GM19239 (cell line): ENCODE results near the gene SLC39A13.
A peak's percentile ranks its signal among the peaks of the same experiment; 100 is the strongest.

Experiments
- DNase-seq: peaks from one replicate; pipeline ENCODE4 v3.0.0; 2011; ENCODE audit warnings: low spot score; ENCODE audit not compliant: insufficient read length
- FAIRE-seq: peaks from 2 replicates; lab custom pipeline; 2011; peaks lifted over from hg19 to GRCh38; lab: Jason Lieb, UNC

The SLC39A13 gene

DNA sequence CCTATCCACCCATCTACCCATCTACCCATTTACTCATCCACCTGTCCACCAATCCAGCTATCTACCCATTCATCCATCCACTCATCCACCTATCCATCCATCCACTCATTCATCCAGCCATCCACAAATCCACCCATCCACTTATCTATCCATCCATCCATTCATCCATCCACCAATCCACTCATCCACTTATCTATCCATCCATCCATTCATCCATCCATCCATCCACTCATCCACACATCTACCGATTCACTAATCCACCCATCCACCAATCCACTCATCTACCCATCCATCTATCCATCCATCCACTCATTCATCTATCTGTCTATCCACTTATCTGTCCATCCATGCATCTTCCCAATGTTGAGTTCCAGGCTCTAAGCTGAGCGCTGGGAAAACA lies 28.3 kb upstream of the SLC39A13 start:
- DNase-seq, result no peak
- no peak for FAIRE-seq

DNA sequence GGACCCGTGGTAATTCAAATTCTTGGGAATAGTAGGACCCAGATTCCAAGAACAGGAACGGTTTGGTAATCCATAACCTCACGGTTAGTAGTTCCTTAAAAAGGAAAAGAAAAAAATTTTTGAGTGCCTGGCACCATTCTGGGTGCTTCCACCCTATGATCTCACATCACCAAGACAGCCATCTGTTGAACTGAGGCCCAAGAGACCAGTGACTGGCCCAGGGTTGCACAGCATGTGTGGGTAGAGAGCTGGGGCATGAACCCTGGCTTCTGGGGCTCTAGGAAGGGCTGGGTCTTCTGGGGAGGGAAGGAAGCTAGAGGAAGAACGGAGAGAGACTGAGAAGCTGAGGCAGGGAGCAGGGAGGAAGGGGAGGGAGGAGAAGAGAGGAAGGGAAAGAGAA lies 25.3 kb upstream of the SLC39A13 start:
- no peak for DNase-seq
- no peak for FAIRE-seq

DNA sequence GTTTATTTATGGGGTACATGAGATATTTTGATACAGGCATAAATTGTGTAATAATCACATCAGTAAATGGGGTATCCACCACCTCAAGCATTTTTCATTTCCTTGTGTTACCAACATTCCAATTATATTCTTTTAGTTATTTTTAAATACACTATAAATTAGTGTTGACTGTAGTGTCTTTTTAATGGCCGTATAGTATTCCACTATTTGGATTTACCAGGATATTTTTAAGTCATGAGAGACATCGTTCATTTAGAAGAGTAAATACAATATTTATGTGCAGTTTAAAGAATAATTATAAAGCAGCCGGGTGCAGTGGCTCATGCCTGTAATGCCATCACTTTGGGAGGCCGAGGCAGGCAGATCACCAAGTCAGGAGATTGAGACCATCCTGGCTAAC lies 23.9 kb upstream of the SLC39A13 start:
- no peak for FAIRE-seq

DNA sequence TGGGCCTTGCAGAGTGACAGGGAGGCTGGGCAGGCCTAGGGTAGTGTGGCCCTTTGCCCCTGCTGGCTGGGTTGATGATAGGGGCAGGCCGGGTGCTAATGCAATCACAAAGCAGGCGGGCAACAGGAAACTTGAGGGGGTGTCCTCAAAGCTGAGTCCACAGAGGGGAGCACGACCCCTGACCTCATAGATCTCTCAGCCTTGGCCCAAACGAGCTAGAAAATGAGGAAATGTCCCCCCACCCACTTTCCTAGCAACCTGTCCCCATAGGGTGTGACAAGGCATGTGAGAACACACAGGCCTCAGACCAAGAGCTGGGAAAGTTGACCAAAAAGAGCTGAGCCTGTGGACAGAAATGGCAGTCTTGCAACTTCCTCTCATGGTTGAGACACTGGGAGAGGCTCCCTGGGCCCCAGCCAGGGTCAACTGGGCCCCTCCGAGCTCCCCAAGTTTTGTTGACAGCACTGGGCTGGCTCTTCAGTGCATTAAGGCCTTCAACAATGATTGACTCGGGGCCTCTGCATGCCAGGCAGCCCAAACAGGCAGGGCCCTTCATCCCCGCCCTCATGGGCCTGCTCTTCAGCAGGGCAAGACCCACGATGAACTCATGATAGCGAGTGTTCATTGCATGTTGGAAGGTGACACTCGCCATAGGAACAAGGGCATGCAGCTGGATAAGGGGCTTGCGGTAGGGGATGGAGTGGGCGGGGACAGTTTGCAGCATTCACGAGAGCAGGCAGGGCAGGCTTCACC lies 20.3 kb upstream of the SLC39A13 start:
- DNase-seq, result no peak
- no peak for FAIRE-seq

More for the DNA sequence above, 23.9 kb upstream of the SLC39A13 start:
- DNase-seq, result no peak

DNA sequence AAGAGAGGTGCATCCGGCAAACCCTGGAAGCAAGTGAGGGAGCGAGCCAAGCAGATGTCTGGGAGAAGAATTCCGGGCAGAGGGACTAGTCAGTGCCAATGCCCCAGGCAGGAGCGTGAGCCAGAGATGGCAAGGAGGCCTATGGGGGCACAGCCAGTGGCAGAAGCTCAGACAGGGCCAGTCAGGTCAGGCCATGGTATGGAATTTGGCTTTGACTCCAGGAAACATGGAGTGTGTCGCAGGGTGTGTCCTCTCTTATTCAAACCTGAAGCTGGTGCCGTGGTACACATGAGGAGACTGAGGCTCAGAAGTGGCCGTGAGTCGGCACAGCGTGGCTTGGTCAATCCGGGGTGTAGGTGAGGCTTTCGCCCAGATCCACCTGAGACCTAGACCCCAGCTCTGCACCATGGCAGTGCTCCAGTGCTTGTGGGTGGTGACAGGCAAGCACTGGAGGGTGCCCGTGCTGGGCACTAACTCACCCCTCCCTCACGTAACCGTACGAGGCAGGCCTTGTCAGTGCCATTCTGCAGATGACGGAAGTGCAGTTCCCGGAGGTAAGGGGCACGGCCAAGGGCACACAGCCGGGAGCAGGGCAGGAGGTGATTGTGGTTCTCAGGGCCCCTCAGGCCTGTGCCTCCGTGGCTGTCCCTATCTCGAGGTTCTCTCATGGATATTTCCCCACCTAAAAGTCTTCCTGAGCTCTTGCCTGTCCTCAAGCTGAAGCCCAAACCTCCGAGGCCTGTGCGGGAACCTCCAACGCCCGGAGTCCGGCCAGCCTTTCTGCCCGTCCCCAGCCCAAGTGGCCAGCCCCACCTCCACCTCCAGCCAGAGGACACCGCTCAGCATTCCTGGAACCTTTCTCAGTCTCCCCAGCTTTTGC lies 19.5 kb upstream of the SLC39A13 start:
- no peak for DNase-seq
- no peak for FAIRE-seq

DNA sequence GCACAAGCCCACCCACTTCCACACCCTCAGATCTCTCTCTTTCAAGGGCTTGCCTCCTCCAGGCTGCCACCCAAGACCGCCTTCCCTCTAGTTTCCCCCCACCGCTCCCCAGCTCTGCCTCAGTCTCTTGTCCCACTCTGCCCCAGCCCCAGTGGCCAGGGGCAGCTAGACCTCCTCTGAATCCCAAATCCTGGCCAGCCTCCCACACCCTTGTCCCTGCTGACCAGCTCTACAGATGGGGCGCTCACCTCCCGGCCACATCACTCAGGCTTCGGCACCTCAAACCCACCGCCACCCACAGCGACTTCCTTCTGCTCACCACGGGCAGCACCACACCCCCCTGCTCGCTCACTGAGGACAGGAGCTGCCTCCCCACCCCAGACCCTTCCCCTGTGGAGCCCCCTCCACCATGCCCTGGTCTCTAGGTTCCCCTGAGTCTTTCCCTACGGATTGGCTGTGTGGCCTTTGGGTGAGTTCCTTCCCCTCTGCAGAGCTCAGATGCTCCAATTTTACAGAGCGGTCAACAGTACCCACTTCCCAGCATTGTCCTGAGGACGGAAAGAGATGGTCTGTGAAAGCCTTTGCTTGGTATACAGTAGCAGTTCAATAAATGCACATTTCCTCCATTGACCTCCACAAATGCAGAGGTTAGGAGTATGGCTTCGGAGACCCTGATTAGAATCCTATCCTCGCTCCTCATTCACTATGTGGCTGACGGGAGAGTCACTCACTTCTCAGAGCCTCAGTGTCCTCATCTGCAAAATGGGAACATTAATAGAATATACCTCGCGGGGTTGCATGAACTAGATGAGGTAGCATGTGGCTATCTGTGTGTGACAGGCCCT lies 18.6 kb upstream of the SLC39A13 start:
- FAIRE-seq, result no peak
- no peak for DNase-seq

DNA sequence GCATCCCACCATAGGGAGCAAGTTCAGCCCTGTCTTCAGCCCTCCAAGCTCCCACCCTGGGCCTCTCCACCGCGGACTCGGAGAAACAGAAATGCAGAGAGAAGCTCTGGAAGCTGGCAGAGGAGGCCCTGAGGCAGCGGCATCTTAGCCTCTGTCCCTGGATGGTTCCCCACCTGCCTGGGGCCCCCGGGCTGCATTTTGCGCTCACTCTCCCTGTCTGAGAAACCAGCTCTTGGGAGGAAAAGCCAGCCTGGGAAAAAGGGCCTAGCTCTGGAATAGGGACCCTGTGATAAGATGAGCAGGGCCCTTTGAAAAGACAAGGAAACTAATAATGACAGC lies 18.0 kb upstream of the SLC39A13 start:
- DNase-seq (no peak), FAIRE-seq (no peak)

DNA sequence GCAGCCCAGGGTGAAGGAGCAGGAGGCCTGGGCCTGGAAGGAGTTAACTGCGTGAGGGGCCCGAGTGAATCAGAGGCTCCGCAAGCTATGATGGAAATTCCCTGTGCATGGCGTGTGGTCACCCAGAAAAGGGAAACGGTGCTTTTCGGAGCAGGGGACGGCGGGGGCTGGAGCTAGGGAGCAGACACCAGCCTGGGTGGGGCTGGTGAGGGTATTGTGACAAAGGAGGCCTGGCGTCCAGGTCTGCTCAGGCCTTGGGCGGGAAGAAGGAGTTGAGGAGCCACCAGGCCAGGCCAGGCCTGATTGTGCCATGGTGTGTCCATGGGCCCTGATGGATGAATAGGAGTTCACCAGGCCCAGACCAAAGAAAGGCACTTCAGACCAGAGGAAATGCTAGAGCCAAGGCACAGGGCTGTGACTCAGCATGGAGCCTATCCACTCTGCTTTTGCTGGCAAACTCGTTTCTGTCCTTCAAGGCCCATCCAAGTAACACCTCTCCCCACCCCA lies 17.3 kb upstream of the SLC39A13 start:
- DNase-seq (no peak), FAIRE-seq (no peak)

DNA sequence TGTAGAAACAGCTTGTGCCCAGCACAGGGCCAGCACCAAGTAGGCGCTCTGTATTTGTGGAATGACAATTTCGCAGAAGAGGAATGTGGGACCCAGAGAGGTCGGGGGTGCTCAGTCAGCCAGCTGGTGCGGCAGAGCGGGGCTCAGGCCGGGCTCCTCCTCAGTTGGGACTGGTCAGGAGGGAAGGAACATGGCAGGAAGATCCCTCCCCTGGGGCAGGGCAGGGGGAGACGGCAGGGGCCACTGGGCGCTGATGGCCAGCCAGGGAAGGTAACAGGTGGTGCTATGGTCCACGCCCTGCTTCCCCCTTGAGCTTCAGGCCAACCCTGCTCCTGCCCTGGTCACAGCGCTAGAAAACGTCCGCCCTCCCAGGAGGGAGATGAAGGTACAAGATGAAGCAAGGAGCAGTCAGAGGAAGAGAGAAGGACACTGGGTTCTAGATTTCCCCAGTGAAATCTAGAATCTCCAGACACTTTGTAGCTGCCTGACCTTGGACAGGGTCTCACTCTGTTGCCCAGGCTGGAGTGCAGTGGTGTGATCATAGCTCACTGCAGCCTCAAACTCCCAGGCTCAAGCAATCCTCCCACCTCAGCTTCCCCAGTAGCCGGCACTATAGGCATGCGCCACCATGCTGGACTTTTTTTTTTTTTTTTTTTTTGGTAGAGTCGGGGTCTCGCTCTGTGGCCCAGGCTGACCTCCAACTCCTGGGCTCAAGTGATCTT lies 16.5 kb upstream of the SLC39A13 start:
- FAIRE-seq (no peak), DNase-seq (no peak)

DNA sequence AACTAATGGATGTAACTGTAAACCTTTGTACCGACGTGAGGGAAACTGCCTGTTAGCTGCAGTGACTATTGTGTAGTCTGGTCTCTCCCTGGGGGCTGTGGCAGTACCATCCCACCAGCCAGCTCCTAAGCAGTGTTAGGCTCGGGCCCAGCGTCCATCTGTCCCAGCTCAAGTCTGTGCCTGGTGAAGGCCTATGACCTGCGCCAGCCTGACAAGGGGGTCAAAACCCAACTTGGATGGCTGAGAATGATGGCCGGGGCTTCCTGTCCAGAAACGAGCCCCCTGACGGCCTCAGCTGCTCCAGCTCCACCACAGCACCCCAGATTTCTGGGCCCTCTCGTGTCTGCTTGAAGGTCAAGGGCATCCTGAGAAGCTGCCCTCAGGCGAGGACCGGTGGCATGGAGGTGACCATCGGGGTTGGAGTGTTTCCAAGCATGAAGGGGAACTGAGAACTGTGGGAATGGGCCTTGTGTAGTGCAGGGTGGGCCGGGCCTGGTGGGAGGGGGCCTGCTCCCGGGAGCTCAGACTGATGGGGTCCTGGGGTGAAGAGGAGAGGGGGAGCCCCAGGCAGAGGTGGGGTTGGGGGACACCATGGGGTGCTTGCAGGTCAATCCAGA lies 15.7 kb upstream of the SLC39A13 start:
- DNase-seq (no peak), FAIRE-seq (no peak)

DNA sequence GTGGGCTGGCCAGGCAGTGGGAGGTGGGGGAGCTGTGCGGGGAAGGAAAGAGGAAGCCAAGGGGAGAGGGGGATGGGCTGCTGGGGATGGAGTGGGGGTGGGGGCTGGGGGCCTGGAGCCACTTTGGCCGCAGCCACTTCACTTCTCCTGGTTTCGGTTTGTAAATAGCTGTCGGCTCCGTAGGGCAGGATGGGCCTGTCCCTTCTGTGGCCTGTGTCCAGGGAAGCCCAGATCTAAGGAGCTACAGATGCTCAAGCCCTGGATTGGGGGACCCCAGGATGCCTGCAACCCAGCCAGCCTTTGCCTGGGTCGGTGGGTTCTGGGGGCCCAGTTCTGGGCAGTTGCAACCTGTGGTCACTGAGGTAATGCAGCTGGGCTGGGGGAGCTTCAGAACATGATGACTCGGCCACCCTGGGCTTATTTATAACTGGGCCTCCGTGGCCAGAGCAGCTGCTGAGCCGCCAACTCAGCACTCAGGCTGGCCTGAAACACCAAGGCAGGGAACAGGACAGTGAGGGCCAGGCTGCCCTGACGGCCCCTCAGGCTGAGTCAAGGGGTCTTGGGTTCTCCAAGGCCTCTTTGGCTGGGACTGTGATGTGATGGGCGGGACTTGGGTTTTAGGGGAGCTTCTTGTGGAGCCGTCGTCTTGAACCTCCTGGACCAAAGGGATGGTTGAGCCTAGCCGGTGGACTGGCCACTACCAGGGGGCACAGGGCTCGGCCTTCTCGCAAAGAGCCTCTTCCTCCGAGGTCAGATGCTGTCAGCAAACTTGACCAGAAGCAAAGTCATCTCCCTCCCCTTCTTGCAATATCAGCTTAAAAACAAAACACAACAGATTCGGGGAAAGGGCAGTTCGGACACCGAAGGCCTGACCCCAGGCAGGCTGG lies 15.0 kb upstream of the SLC39A13 start:
- no peak for FAIRE-seq
- no peak for DNase-seq

DNA sequence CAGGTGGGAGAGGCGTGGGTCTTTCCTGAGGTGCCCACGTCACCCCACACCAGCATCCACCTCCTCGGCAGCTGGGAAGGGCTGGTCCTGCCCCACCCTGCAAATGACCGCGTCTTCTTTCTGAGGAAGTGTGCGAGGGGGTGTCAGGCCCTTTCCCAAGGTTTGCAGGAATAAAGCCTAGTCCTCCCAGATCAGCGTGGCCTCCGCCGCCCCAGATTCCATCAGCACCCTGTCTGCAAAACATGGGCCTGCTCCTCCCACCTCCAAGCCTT lies 14.4 kb upstream of the SLC39A13 start:
- FAIRE-seq, result no peak
- no peak for DNase-seq

DNA sequence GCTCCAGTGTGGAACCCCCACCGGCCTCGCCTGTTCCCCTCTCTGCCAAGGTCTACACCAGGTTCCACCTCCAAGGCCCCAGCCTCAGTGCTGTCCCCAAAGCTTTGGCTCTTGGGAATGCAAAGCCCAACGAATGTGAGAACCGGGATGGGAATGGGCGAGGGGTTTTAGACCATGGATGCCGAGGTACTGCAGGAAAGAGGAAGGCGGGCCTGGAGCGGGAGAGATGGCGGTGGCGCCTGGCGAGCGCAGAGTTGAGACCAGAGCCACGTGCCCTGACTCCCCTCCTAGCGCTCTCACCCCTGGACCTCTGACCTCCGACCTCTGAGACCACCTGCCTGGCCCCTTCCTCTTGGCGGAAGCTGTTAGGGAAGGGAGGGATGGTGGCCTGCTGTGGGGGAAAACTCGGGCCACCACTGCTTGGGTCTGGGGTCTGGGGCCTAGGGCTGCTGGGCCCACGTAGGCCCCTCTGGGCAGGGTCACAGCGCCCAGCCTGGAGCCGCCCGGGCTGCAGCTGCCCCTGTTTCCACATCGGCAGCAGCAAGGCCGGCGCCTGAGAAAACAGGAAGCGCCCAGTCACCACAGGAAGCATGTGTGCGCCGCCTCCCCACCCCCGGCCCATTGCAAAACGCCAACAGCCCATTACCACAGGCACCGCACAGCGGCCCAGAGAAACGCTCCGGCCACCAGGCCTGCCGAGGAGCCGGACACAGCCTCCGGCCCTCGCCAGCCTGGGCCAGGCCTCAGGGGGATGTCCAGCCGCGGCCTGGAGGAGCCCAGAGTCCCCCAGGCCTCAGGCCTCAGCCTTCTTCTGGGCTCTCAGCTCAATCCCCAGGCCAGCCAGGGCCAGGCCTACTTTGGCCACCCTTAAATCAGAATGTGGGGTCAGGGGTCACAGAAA lies 13.8 kb upstream of the SLC39A13 start:
- FAIRE-seq, result peak; percentile 86

DNA sequence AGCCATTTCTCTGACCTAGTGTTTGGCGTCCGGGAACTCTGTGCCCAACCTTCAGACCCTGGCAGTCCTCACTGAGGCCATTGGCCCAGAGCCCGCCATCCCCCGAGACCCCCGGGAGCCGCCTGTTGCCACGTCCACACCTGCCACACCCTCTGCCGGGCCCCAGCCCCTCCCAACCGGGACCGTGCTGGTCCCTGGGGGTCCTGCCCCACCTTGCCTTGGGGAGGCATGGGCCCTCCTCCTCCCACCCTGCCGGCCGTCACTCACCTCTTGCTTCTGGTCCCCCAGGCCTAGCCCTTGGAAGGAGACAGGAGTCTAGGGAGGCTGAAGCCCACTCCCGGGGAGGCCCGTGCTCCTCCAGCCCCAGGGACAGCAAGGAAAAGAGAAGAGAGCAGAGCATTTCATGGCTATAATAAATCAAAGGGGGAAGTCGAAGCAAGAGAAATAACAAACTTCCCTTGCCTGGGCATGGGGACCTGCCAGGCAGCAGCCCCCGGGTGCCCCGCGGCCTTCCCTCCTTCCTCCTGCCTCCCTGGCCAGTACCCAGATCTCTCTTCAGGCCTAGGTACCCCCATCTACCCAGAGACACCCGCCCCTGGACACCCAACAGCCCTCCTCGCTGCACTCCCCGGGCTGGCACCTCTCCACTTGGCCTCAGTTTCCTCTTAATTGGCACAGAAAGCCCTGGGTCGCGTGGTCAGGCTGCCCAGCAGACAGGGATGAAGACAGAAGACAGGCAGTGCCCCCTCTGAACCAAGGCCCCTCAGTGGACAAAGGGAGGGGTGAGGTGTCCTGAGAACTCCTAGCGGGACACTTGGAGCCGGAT lies 13.0 kb upstream of the SLC39A13 start:
- peak; percentile 11 for FAIRE-seq
- no peak for DNase-seq

More for the DNA sequence above, 13.8 kb upstream of the SLC39A13 start:
- peak; percentile 92 for DNase-seq

DNA sequence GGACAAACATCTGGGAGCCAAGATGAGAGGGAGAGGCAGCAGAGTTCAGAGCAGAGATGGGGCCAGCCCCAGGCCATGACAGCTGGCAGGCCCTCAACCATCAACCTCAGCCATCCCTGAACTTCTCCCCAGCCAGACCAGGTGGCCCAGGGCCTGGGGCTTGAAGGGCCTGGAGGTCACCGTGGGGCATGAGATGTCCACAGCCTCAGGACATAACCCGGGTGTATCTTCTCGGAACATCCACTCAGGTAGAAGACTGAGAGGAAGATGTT lies 12.4 kb upstream of the SLC39A13 start:
- no peak for FAIRE-seq
- DNase-seq, result no peak

DNA sequence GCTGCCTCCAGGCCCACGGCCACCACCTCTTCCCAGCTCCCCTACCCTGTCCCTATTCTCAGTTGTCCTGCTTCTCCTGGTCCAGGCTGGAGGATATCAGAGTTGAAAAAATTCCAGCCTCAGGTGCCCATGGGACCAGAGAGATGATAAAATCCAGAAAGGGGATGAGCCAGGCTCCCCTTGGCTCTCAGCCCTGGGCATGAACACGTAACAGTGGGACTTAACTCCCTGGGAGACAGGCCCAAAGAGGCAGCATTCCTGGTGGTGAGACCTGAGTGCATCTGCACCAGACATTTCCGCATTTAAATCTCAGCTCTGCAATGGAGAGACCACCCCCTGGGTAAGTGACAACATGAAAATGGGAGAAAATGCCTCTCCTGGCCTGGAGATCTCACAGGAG lies 10.4 kb upstream of the SLC39A13 start:
- no peak for FAIRE-seq

DNA sequence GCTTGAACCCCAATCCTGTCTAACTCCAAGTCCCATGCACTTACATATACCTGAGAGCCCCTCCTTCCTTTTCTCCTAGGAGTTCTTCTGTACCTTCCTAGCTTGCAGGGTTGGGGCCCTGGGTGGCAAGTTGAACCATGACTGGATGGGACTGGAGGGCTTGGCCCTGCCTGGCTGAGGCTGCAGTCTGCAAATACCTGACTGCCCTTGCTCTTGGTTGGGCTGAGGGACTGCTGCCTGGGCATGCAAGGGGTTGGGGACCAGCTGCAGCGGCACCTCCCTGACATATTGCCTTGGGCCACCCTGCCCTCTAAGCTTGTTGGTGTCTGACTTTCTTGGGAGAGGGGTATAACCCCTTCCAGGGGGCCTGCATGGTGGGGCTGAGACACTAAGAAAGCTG lies 9.8 kb upstream of the SLC39A13 start:
- DNase-seq, result no peak
- no peak for FAIRE-seq

More for the DNA sequence above, 10.4 kb upstream of the SLC39A13 start:
- no peak for DNase-seq
